DMS 273 treated with DMSO at 0.1 percent for 48 hours (cell line): Measurements from ENCODE around the gene SPACA5.
A peak's percentile ranks its signal among the peaks of the same experiment; 100 is the strongest.
"Not testable (repeated sequence)": the region's sequence is repeated elsewhere in the genome, so short reads cannot be mapped to it uniquely, and the experiment has no call there.

Experiments
- DNase-seq: peaks from one replicate; lab custom pipeline; 2025; lab: John Stamatoyannopoulos, UW

SPACA5 gene

GRCh38 chrX:48021026-48021900 lies 14.5 kb downstream of the SPACA5 start:
- peak; percentile 85 for DNase-seq

GRCh38 chrX:48022100-48022499 lies 15.3 kb downstream of the SPACA5 start:
- DNase-seq: no peak

GRCh38 chrX:48022738-48023137 lies 15.9 kb downstream of the SPACA5 start:
- no peak for DNase-seq

- no peak for DNase-seq
These were observed 18.8 kb downstream of the SPACA5 start for GRCh38 chrX:48025561-48025960.

- DNase-seq: not testable (repeated sequence)
These were observed 20.8 kb downstream of the SPACA5 start for GRCh38 chrX:48027545-48027944.

GRCh38 chrX:48028091-48028490 lies 21.3 kb downstream of the SPACA5 start:
- DNase-seq: no peak

GRCh38 chrX:48030237-48030636 lies 23.4 kb downstream of the SPACA5 start:
- DNase-seq: no peak

GRCh38 chrX:48030641-48031173 lies 23.9 kb downstream of the SPACA5 start:
- not testable (repeated sequence) for DNase-seq

- DNase-seq: no peak
These were observed 29.1 kb downstream of the SPACA5 start for GRCh38 chrX:48035891-48036290.

GRCh38 chrX:48043056-48043455 lies 36.3 kb downstream of the SPACA5 start:
- no peak for DNase-seq

- no peak for DNase-seq
These were observed 38.9 kb downstream of the SPACA5 start for GRCh38 chrX:48045410-48046311.

GRCh38 chrX:48046846-48047245 lies 40.1 kb downstream of the SPACA5 start:
- no peak for DNase-seq

GRCh38 chrX:48058621-48059295 lies 52.0 kb downstream of the SPACA5 start:
- no peak for DNase-seq

- no peak for DNase-seq
These were observed 52.5 kb downstream of the SPACA5 start for GRCh38 chrX:48059296-48059639.
